GM12878 (cell line): ENCODE data around the gene ANKRD33B. TPM values are rescaled to one million over a fixed set of nuclear protein-coding genes. Genes with fewer than 3 reads are reported as not detected.

Source experiments
- ATAC-seq: fragments of 200-7000 bp; cut with Tn5 transposase; 3 replicates; pipeline ENCODE4 v1.9.1; 2020; ENCODE audit warnings: mild to moderate bottlenecking, moderate library complexity
- BruUV-seq: library from RNA; stranded (reverse); fragments of 400-500 nt; replicated peaks from 2 replicates; lab custom pipeline; 2021; lab: Mats Ljungman, UMichigan
- CTCF ChIA-PET: fragments of 300-600 bp; sonication (Branson Sonifier 250); formaldehyde crosslinking; extraction: SDS; loops from one replicate; lab custom pipeline; 2021; ENCODE audit warnings: inconsistent platforms; lab: Yijun Ruan, JAX
- POLR2A ChIA-PET: fragments of 350-600 bp; formaldehyde crosslinking; extraction: SDS; loops from one replicate; lab custom pipeline; 2021; ENCODE audit warnings: inconsistent platforms; lab: Charles Lee
- RAD21 ChIA-PET: fragments of 300-600 bp; sonication (Branson Sonifier 250); formaldehyde crosslinking; loops from one replicate; lab custom pipeline; 2023; ENCODE audit warnings: antibody characterized with exemption; ENCODE audit not compliant: unreplicated experiment; lab: Charles Lee
- SMC1A ChIA-PET: fragments of 300-600 bp; sonication (Branson Sonifier 250); formaldehyde crosslinking; loops from one replicate; lab custom pipeline; 2023; ENCODE audit not compliant: unreplicated experiment, uncharacterized antibody; lab: Charles Lee
- DNase-seq: peaks from one replicate; pipeline ENCODE4 v3.0.0-alpha.2; 2011; ENCODE audit warnings: low read depth, low spot score
- FAIRE-seq: peaks from 3 replicates; lab custom pipeline; 2011; peaks lifted over from hg19 to GRCh38; lab: Jason Lieb, UNC
- H2AFZ ChIP-seq: 2 replicates; pipeline ENCODE4 v1.6.0; 2011; ENCODE audit warnings: low read depth, low read length, control low read depth; ENCODE audit not compliant: control insufficient read depth
- H3K27ac ChIP-seq: 2 replicates; pipeline ENCODE4 v1.5.1; 2011; ENCODE audit warnings: control low read depth; ENCODE audit not compliant: control insufficient read depth, insufficient read depth
- H3K27me3 ChIP-seq, 2 experiments: replicated peaks in 1 of 2; 2 replicates each; pipeline versions ENCODE4 v1.6.0 to v1.6.1; 2011; ENCODE audit warnings: low read length in 1 of 2; ENCODE audit not compliant: control insufficient read depth in 2 of 2, insufficient read depth in 2 of 2
- H3K36me3 ChIP-seq, 2 experiments: 2 replicates each; pipeline ENCODE4 v1.5.1; 2011; ENCODE audit warnings: low read length in 1 of 2; ENCODE audit not compliant: control insufficient read depth in 2 of 2, insufficient read depth in 2 of 2
- H3K4me1 ChIP-seq: 2 replicates; pipeline ENCODE4 v1.6.1; 2011; ENCODE audit warnings: mild to moderate bottlenecking, low read length, moderate library complexity, mixed read lengths; ENCODE audit not compliant: control insufficient read depth, insufficient read depth
- H3K4me2 ChIP-seq: 2 replicates; pipeline ENCODE4 v1.6.0; 2011; ENCODE audit warnings: control low read depth; ENCODE audit not compliant: control insufficient read depth, insufficient read depth
- H3K4me3 ChIP-seq: fragments of 200-600 bp; sonication (generic); 2 replicates; pipeline ENCODE4 v1.5.1; 2016
- H3K79me2 ChIP-seq: 2 replicates; pipeline ENCODE4 v1.6.0; 2011; ENCODE audit warnings: low read length; ENCODE audit not compliant: control insufficient read depth, insufficient read depth
- H3K9ac ChIP-seq: 2 replicates; pipeline ENCODE4 v1.8.0; 2011; ENCODE audit warnings: low read length, control low read depth, mixed read lengths; ENCODE audit not compliant: control insufficient read depth, insufficient read depth
- H3K9me3 ChIP-seq: replicated peaks from 3 replicates; pipeline ENCODE4 v1.5.1; 2011; ENCODE audit warnings: mild to moderate bottlenecking, low read length; ENCODE audit not compliant: control insufficient read depth, insufficient read depth
- H4K20me1 ChIP-seq: 2 replicates; pipeline ENCODE4 v1.6.0; 2011; ENCODE audit not compliant: control insufficient read depth, insufficient read depth
- BRCA1 ChIP-seq: IDR thresholded peaks from 2 replicates; pipeline ENCODE4 v1.6.1; 2011; ENCODE audit warnings: low read depth, low read length, improper control_type of control experiment
- EGR1 ChIP-seq, 2 experiments: IDR thresholded peaks; 1 replicate in 1 of 2; 2 replicates in 1 of 2; pipeline ENCODE4 v1.6.1; 2011 to 2012; ENCODE audit warnings: low read depth in 2 of 2, low read length in 2 of 2, borderline replicate concordance in 1 of 2, mild to moderate bottlenecking in 1 of 2, moderate library complexity in 1 of 2
- IRF4 ChIP-seq: IDR thresholded peaks from 2 replicates; pipeline ENCODE4 v1.6.1; 2011; ENCODE audit warnings: low read depth, low read length
- IRF5 ChIP-seq: fragments of 450-650 bp; IDR thresholded peaks from 2 replicates; pipeline ENCODE4 v1.6.1; 2017; ENCODE audit warnings: borderline replicate concordance
- MAX ChIP-seq: IDR thresholded peaks from 2 replicates; pipeline ENCODE4 v1.6.1; 2012; ENCODE audit warnings: low read depth, low read length, improper control_type of control experiment
- RAD21 ChIP-seq: IDR thresholded peaks from 2 replicates; pipeline ENCODE4 v1.6.1; 2011; ENCODE audit warnings: mild to moderate bottlenecking, low read depth, low read length, moderate library complexity; ENCODE audit not compliant: insufficient read depth
- REST ChIP-seq: IDR thresholded peaks from 2 replicates; pipeline ENCODE4 v1.6.1; 2012; ENCODE audit warnings: mild to moderate bottlenecking, low read depth, low read length
- SUZ12 ChIP-seq: fragments of 200-600 bp; sonication (generic); IDR thresholded peaks from one replicate; pipeline ENCODE4 v1.6.1; 2018; ENCODE audit warnings: antibody characterized with exemption, mild to moderate bottlenecking; ENCODE audit not compliant: unreplicated experiment
- ZSCAN29 ChIP-seq: fragments of 450-650 bp; IDR thresholded peaks from 2 replicates; pipeline ENCODE4 v1.6.1; 2017; ENCODE audit warnings: mild to moderate bottlenecking, moderate library complexity
- WGBS: methylation state at CpG from one replicate; pipeline ENCODE4 v1.1.6; 2016; ENCODE audit warnings: low lambda C conversion rate; ENCODE audit not compliant: insufficient replicate concordance, insufficient coverage; ENCODE audit errors: missing lambda C conversion rate; 5-methylcytosine and 5-hydroxymethylcytosine counted together
- in situ Hi-C: fragments of 300-500 bp; cut with MboI; formaldehyde crosslinking; loops from 9 replicates; pipeline ENCODE4 v1.14.3; 2018; ENCODE audit warnings: mixed read lengths
- intact Hi-C: fragments of 100-400 bp; cut with micrococcal nuclease; formaldehyde crosslinking; loops from one replicate; pipeline ENCODE4 v1.14.2; 2022; ENCODE audit not compliant: unreplicated experiment
- polyA plus RNA-seq, 11 experiments: library from polyadenylated mRNA; depleted of rRNA in 4 of 11; unstranded in 6 of 11; stranded (reverse) in 5 of 11; fragments of >200 nt; fragmentation: Nextera tagmentation in 4 of 11; fragmentation: Illumina TruSeq in 1 of 11; extraction: Ambion mirVana in 4 of 11; extraction: Trizol in 1 of 11; gene quantifications; 1 replicate in 1 of 11; 2 replicates in 10 of 11; pipeline versions ENCODE4 v1.2.1 to v1.2.3, GENCODE V29; 2011 to 2016; ENCODE audit warnings: inconsistent platforms in 2 of 11, missing spikeins in 2 of 11, low read depth in 1 of 11
- total RNA-seq, 4 experiments: library from RNA; depleted of rRNA in 3 of 4; stranded (reverse); fragments of >200 nt in 3 of 4; fragmentation: Illumina TruSeq in 1 of 4; extraction: Trizol in 1 of 4; gene quantifications; 2 replicates each; pipeline versions ENCODE4 v1.2.1 to v1.2.3, GENCODE V29; 2013 to 2021
- TF ChIP-seq, protein P1 (sequence below): fragments of 450-650 bp; formaldehyde crosslinking; IDR thresholded peaks from 2 replicates; pipeline ENCODE4 v1.4.0; 2022; ENCODE audit warnings: mild to moderate bottlenecking, moderate library complexity

The ANKRD33B gene
- total and polyA plus RNA-seq, 10 of the 15 experiments (the other 5 are each of a cell fraction or from before 2014, with no cell fraction given) = 4.9 to 61.6 (median 15.6) TPM

DNA sequence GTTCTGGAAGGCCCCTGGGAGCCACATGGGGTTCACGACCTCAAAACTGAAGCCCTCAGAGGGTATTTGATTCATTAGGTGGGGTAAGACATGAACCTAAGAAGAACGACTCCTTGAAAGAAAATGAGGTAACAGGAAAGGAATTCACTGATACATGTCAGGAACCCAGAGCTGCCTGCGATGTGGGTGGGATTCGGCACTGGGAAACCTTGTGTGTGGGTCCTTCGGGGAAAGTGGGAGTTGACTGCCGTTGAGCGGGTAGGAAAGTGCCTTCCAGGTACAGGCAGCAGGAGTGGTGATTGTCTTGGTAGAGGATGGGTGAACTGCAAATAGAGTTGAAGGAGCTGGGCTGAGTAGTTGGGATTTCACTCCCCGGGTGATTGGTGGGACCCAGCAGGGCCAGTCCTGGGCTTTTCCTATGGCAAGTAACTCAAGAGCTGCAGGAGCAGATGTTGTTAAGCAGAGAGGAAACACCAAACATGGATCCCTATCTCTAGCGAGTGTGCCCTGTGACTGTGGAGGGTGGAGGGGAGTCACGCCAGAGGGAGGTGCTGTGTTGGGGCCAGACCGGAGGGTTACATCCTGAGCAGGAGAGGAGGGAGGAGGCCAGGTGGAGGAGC, 30.8 kb downstream of the ANKRD33B start:
- CTCF ChIA-PET = interaction anchor here (1.3 to 2.7 kb wide), 3 partner anchors 31 to 143 kb away, joined by 3 to 13 read pairs (median 3); no protein-coding TSS in a partner anchor

More for the DNA sequence above, 30.8 kb downstream of the ANKRD33B start:
- H3K27me3 ChIP-seq = no peaks in the 10 kb centered on the region
- 0 out of 3 replicates have a peak, but pooled peaks have one; percentile 4 for ATAC-seq
- TF ChIP-seq MAX (no peak), EGR1 (IDR thresholded peaks at IDR 0.05; ENCODE audit: borderline replicate concordance in 1 of 2, low read depth in 2 of 2, low read length in 2 of 2) (no peak), ZSCAN29 (no peak), RAD21 (no peak), REST (no peak), SUZ12 (no peak), IRF5 (no peak), IRF4 (no peak), BRCA1 (no peak)
- TF ChIP-seq, protein P1, sequence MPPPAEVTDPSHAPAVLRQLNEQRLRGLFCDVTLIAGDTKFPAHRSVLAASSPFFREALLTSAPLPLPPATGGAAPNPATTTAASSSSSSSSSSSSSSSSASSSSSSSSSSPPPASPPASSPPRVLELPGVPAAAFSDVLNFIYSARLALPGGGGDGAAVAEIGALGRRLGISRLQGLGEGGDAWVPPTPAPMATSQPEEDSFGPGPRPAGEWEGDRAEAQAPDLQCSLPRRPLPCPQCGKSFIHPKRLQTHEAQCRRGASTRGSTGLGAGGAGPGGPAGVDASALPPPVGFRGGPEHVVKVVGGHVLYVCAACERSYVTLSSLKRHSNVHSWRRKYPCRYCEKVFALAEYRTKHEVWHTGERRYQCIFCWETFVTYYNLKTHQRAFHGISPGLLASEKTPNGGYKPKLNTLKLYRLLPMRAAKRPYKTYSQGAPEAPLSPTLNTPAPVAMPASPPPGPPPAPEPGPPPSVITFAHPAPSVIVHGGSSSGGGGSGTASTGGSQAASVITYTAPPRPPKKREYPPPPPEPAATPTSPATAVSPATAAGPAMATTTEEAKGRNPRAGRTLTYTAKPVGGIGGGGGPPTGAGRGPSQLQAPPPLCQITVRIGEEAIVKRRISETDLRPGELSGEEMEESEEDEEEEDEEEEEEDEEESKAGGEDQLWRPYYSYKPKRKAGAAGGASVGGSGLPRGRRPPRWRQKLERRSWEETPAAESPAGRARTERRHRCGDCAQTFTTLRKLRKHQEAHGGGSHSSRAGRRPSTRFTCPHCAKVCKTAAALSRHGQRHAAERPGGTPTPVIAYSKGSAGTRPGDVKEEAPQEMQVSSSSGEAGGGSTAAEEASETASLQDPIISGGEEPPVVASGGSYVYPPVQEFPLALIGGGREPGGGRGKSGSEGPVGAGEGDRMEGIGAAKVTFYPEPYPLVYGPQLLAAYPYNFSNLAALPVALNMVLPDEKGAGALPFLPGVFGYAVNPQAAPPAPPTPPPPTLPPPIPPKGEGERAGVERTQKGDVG (CRISPR knock-in tag) = no peak
- TF ChIP-seq, all 136 proteins: peak for 0
- peaks cover 3 to 9% of the 10 kb centered on the region in 2 experiments; a peak in 3 of 4 replicates for H3K36me3 ChIP-seq
- no peak overlapping the region for H3K9ac ChIP-seq
- in situ Hi-C loops = no loop called here
- H4K20me1 ChIP-seq = no peaks in the 10 kb centered on the region
- peak overlapping the region; percentile 20; the same call in 1 of the 2 replicates for H3K27ac ChIP-seq
- BruUV-seq = no TSS peak
- ChIA-PET RAD21 (interaction anchor here (2.8 kb wide), 1 partner anchor 33 kb away, joined by 13 read pairs; no protein-coding TSS in a partner anchor), POLR2A (interaction anchor here (2.6 to 3.5 kb wide), 2 partner anchors 14 to 28 kb away, joined by 20 to 21 read pairs; no protein-coding TSS in a partner anchor), SMC1A (interaction anchor here (1.3 to 2.7 kb wide), 5 partner anchors 14 to 93 kb away, joined by 3 to 19 read pairs (median 8); no protein-coding TSS in a partner anchor)
- peaks cover 88% of the 10 kb centered on the region for H3K4me1 ChIP-seq
- H3K79me2 ChIP-seq = peaks cover 94% of the 10 kb centered on the region
- H3K4me3 ChIP-seq = no peak overlapping the region
- DNase-seq (no peak), FAIRE-seq (no peak)
- intact Hi-C loops = no loop called here
- WGBS = 81% methylated on average over 11 of the region's 11 CpGs
- no peak overlapping the region for H2AFZ ChIP-seq
- H3K9me3 ChIP-seq = no peaks in the 10 kb centered on the region; the same call in 1 of the 3 replicates
- no peak overlapping the region for H3K4me2 ChIP-seq
